Measurements from ENCODE around the gene LGI1.

DNA sequence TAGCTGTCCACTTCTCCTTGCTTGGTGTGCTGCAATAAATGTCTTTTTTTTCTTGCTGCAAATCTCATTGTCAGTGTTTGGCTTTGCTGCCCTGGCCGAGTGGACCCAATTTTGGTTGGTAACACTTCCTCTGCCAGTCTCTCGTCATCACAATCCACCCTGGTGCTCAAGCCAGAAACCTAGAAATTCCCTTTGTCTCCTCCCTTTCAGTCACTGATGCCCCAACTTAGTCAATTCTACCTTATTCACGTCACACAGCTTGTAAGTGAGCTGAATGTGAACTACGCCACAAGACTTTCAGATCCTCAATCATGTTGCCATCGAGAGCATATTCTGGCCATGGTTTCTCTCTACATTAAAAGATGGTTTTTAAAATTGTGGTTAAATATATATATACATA is 42.4 kb upstream of the LGI1 start:
- TF ChIP-seq, protein P1, sequence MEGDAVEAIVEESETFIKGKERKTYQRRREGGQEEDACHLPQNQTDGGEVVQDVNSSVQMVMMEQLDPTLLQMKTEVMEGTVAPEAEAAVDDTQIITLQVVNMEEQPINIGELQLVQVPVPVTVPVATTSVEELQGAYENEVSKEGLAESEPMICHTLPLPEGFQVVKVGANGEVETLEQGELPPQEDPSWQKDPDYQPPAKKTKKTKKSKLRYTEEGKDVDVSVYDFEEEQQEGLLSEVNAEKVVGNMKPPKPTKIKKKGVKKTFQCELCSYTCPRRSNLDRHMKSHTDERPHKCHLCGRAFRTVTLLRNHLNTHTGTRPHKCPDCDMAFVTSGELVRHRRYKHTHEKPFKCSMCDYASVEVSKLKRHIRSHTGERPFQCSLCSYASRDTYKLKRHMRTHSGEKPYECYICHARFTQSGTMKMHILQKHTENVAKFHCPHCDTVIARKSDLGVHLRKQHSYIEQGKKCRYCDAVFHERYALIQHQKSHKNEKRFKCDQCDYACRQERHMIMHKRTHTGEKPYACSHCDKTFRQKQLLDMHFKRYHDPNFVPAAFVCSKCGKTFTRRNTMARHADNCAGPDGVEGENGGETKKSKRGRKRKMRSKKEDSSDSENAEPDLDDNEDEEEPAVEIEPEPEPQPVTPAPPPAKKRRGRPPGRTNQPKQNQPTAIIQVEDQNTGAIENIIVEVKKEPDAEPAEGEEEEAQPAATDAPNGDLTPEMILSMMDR (IDR thresholded peaks at IDR 0.05; ENCODE audit: insufficient read depth, low read length, poor library complexity, severe bottlenecking): no peak
- TF ChIP-seq EZH2phosphoT487 (conservative IDR thresholded peaks at IDR 0.05; ENCODE audit: low read length): no peak

Measured in SU-DHL-6 (cell line).